Mesothelial cell of epicardium (in vitro differentiated cells): ENCODE data around the gene MEP1A. TPM values are rescaled to one million over a fixed set of nuclear protein-coding genes. Genes with fewer than 3 reads are reported as not detected.

Experiments used
- DNase-seq, 2 experiments: peaks; one replicate each; pipeline ENCODE4 v3.0.0; 2021; ENCODE audit warnings: low spot score in 2 of 2; ENCODE audit not compliant: unreplicated experiment in 2 of 2
- H3K27ac Mint-ChIP-seq: 2 replicates; pipeline ENCODE4 v1.8.0; 2021; ENCODE audit warnings: mixed read lengths
- H3K27me3 Mint-ChIP-seq: 2 replicates; pipeline ENCODE4 v1.8.0; 2021; ENCODE audit warnings: low read depth, mixed read lengths
- H3K36me3 Mint-ChIP-seq: 2 replicates; pipeline ENCODE4 v1.8.0; 2021; ENCODE audit warnings: mixed read lengths
- H3K4me1 Mint-ChIP-seq: 2 replicates; pipeline ENCODE4 v1.8.0; 2021; ENCODE audit warnings: mixed read lengths
- H3K4me3 Mint-ChIP-seq: 2 replicates; pipeline ENCODE4 v1.8.0; 2021; ENCODE audit warnings: mild to moderate bottlenecking, moderate library complexity, mixed read lengths
- H3K9me3 Mint-ChIP-seq: 2 replicates; pipeline ENCODE4 v1.8.0; 2021; ENCODE audit warnings: mixed read lengths
- total RNA-seq: library from RNA; stranded (reverse); gene quantifications from 3 replicates; pipeline ENCODE4 v1.2.1, GENCODE V29; 2021
- TF ChIP-seq, protein P1 (sequence below): fragments of 200-600 bp; sonication (generic); IDR thresholded peaks from one replicate; pipeline ENCODE4 v1.5.0; 2021; ENCODE audit warnings: antibody characterized with exemption; ENCODE audit not compliant: unreplicated experiment

MEP1A gene
- total RNA-seq, 1 donor from 2014 or later, result not detected

DNA sequence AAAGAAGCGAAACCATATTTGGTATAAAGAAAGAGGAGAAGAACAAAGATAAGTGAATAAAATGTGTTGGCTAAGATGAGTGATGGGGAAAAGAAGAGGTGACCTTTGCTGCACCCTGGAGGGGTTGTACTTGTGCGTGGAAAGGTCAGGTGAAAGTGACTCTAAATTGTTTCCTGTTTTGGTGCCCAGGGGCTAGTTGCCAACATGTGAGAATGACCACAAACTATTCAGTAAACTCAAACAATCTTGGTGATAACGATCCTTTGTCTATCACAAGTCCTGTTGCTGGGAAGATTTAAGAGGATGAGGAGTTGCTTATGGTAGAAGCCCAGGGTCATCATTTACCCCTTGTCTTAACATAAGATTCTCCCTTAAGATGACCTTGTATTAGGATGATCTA, 70.6 kb downstream of the MEP1A start:
- DNase-seq, result no peak
- no peak overlapping the region for H3K4me3 Mint-ChIP-seq
- no peaks in the 10 kb centered on the region for H3K36me3 Mint-ChIP-seq
- peaks cover 7% of the 10 kb centered on the region for H3K4me1 Mint-ChIP-seq
- no peaks in the 10 kb centered on the region for H3K27me3 Mint-ChIP-seq
- TF ChIP-seq, protein P1, sequence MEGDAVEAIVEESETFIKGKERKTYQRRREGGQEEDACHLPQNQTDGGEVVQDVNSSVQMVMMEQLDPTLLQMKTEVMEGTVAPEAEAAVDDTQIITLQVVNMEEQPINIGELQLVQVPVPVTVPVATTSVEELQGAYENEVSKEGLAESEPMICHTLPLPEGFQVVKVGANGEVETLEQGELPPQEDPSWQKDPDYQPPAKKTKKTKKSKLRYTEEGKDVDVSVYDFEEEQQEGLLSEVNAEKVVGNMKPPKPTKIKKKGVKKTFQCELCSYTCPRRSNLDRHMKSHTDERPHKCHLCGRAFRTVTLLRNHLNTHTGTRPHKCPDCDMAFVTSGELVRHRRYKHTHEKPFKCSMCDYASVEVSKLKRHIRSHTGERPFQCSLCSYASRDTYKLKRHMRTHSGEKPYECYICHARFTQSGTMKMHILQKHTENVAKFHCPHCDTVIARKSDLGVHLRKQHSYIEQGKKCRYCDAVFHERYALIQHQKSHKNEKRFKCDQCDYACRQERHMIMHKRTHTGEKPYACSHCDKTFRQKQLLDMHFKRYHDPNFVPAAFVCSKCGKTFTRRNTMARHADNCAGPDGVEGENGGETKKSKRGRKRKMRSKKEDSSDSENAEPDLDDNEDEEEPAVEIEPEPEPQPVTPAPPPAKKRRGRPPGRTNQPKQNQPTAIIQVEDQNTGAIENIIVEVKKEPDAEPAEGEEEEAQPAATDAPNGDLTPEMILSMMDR, result no peak
- no peaks in the 10 kb centered on the region for H3K9me3 Mint-ChIP-seq
- H3K27ac Mint-ChIP-seq, result no peak overlapping the region

DNA sequence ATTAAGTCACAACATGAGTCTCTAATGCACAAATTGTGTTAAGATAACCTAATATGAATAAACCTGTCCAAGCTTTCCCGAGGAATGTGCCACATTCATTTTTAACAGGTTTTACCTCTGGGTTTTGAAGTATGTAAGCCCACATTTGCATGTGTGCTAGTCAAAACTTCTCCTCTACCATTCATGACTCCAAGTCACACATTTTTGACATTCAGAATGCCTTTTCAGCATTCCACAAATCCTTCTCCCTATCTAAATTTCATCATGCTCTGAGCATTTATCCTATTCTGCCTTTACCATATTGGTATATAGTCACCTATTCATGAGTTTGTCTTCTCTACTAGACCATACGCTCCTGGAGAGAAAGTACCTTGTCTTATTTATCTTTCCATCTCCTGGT, 72.0 kb downstream of the MEP1A start:
- Mint-ChIP-seq H3K4me1 (peaks cover 7% of the 10 kb centered on the region), H3K9me3 (no peaks in the 10 kb centered on the region), H3K27ac (no peak overlapping the region), H3K27me3 (no peaks in the 10 kb centered on the region), H3K4me3 (no peak overlapping the region), H3K36me3 (no peaks in the 10 kb centered on the region)
- no peak for DNase-seq
- TF ChIP-seq, protein P1, result no peak

DNA sequence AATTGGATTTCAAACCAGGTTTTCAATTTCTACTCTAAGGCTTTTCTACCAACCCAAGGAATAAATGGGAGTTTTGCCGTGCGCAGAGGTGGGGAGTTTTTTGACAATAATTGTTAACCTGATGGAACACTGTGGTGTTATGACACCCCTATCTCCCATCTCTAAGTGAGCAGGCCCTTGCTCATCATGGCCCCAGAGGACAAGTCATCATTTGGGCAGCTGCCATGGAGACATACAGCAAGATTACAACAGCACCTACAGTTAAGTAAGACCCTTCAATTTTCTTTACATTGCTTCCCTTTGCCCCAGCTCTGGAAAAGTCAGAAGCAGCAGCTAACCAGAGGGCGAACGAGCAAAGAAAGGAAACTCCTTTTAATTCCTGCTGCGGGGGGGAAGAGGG, 74.2 kb downstream of the MEP1A start:
- Mint-ChIP-seq H3K27me3 (no peaks in the 10 kb centered on the region), H3K4me3 (no peak overlapping the region), H3K4me1 (peaks cover 4% of the 10 kb centered on the region), H3K9me3 (no peaks in the 10 kb centered on the region), H3K36me3 (no peaks in the 10 kb centered on the region), H3K27ac (no peak overlapping the region)
- TF ChIP-seq, protein P1, result no peak
- DNase-seq, result no peak

DNA sequence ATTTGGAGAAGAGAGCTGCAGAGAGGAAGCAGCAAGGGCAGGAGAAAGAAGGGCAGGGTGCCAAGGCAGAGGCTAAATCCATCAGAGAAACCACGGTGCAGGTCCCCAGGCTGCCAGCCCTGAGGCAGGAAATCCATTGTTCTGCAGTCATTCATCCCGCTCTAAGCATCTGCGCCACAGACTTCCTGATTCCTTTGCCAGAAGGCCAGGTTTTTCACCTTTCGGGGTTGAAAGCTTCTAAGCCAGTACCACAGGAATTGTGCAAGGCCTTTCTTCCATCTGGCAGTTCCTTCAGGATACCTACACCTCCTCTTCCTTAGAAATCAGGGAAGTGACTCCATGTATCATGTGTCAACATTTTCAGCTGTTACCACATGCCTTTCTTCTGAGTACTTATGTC, 82.9 kb downstream of the MEP1A start:
- no peak for DNase-seq
- Mint-ChIP-seq H3K4me1 (peaks cover 5% of the 10 kb centered on the region), H3K27me3 (no peaks in the 10 kb centered on the region), H3K36me3 (no peaks in the 10 kb centered on the region), H3K27ac (no peak overlapping the region), H3K4me3 (no peak overlapping the region), H3K9me3 (no peaks in the 10 kb centered on the region)
- TF ChIP-seq, protein P1, result no peak

DNA sequence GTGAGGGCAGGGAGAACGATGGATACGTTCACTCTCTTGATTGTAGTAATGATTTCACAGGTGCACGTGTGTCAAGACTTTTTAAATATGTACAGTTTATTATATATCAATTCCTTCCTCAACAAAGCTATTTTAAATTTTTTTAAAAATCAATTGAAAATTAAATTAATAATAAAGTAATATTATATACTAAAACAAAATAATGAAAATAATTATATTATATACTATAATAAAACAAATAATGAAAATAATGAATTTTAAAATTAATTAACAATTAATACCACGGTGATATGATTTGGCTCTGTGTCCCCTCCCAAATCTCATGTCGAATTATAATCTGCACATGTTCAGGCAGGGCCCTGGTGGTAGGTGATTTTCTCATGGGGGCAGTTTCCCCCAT, 85.8 kb downstream of the MEP1A start:
- H3K4me1 Mint-ChIP-seq, result peaks cover 5% of the 10 kb centered on the region
- H3K9me3 Mint-ChIP-seq, result no peaks in the 10 kb centered on the region
- no peaks in the 10 kb centered on the region for H3K36me3 Mint-ChIP-seq
- no peak for DNase-seq
- H3K27ac Mint-ChIP-seq, result no peak overlapping the region
- TF ChIP-seq, protein P1, result no peak
- peaks cover 8% of the 10 kb centered on the region for H3K27me3 Mint-ChIP-seq
- H3K4me3 Mint-ChIP-seq, result no peak overlapping the region

DNA sequence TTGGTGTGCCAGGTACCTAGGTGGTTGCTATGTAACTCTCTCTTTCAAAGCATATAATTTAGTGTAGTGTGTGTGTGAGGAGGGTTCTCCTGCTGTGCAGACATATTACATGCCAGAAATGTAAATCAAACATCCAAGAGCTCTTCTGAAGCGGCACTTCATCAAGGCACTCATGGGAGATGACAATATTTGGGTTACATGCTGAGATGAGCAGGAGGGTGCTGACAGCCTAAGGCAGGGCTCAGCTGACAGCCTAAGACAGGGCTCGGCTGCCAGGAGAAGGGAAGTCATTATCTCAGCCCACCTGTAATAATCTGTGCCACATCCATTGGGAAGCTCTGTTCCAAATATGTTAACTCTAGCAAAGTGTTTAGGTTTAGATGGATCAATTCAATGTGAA, 89.5 kb downstream of the MEP1A start:
- TF ChIP-seq, protein P1, result no peak
- H3K27me3 Mint-ChIP-seq, result peaks cover 8% of the 10 kb centered on the region
- DNase-seq, result no peak
- no peak overlapping the region for H3K27ac Mint-ChIP-seq
- no peaks in the 10 kb centered on the region for H3K9me3 Mint-ChIP-seq
- no peaks in the 10 kb centered on the region for H3K36me3 Mint-ChIP-seq
- no peak overlapping the region for H3K4me3 Mint-ChIP-seq
- no peaks in the 10 kb centered on the region for H3K4me1 Mint-ChIP-seq
